NCI-H2081 (cell line): ENCODE results near the gene NUBPL.
"Not testable (repeated sequence)": the region's sequence is repeated elsewhere in the genome, so short reads cannot be mapped to it uniquely, and the experiment has no call there.

Source experiments
- DNase-seq, 2 experiments: peaks; one replicate each; lab custom pipeline; 2025; lab: John Stamatoyannopoulos, UW

NUBPL gene

GRCh38 chr14:31677052-31677451 is 115.8 kb downstream of the NUBPL start:
- DNase-seq, result no peak

GRCh38 chr14:31677630-31678029 is 116.4 kb downstream of the NUBPL start:
- no peak for DNase-seq

GRCh38 chr14:31678421-31679249 is 117.4 kb downstream of the NUBPL start:
- DNase-seq, result no peak

DNA sequence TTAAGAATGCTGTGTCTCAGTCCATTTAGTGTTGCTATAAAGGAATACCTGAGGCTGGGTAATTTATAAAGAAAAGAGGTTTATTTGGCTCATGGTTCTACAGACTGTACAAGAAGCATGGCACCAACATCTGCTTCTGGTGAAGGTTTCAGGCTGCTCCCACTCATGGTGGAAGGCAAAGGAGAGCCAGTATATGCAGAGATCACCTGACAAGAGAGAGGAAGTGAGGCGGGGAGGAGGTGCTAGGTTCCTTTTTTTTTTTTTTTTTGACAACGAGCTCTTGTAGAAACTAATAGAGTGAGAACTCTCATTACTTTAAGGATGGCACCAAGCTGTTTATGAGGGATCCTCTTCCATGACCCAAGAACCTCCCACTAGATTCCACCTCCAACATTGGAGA is 121.6 kb downstream of the NUBPL start:
- DNase-seq, result no peak

DNA sequence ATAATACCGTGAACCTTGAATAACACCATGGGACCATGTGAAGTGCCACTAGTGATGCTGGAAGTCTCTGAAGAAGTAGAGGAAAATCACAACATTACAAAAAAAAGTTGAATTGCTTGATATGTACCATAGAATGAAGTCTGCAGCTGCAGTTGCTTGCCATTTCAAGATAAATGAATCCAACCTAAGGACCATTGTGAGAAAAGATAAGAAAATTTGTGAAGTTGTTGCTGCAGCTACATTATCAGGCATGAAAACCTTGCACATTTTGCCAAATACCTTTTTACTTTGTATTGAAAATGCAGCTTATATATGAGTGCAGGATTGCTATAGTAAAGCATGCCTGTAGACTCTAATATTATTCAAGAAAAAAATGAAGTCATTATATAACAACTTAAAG is 126.5 kb downstream of the NUBPL start:
- DNase-seq, result no peak

DNA sequence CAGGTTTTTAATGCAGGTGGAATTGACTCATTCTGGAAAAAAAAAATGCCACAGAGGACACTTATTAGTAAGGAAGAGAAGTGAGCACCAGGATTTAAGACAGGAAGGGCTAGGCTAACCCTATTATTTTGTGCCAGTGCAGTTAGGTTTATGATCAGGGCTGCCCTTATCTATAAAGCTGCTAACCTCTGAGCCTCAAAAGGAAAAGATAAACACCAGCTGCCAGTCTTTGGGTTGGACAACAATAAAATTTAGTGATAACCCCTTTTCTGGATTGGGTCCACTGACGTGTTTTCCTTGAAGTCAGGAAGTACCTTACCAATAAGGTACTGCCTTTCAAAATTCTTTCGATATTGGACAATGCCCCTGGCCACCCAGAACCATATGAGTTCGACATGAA is 128.9 kb downstream of the NUBPL start:
- DNase-seq, result no peak

GRCh38 chr14:31692376-31692781 is 131.2 kb downstream of the NUBPL start:
- DNase-seq, result peak; percentile 26 to 51

- no peak for DNase-seq
These were observed 135.2 kb downstream of the NUBPL start for GRCh38 chr14:31696378-31696777.

GRCh38 chr14:31699809-31700208 is 138.6 kb downstream of the NUBPL start:
- no peak for DNase-seq

GRCh38 chr14:31700282-31701074 is 139.3 kb downstream of the NUBPL start:
- no peak for DNase-seq

DNA sequence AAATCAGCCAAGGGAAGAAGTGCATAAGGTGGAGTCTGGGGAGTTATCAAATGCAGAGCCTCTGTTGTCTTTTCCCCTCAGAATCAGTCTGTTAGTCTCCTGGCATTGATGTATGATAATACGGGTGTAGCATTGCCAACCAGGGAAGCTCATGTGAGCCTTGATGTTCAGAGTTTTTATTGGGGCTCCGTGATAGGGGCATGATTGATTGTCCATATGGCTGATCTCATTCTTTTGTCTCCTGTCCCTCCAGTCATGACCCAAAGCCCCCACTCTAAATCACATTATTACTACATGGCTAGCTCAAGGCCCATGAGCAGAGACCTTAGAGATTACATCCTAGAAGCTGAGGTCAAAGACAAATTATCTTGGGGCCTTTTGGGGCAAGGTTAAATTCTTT is 140.9 kb downstream of the NUBPL start:
- DNase-seq, result no peak

DNA sequence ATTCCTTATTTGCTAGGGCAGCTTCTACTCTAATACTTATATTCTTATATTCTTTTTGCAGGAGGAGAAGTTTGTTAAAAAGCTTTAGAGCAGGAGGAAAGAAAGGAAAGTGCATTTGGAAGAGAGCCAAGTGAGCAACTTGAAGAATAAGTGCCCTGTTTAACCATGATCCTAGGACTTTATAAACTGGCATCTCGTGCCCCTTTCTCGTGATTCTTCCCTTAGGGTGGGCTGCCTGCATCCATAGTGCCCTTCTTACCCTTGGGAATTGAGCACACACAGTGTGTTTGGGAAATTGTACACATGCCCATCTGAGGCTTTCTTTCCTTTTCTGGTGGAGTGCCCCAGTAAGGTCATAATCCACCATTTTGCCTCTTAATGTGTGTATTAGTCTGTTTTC is 141.9 kb downstream of the NUBPL start:
- DNase-seq, result no peak

GRCh38 chr14:31705731-31706130 is 144.5 kb downstream of the NUBPL start:
- no peak for DNase-seq

DNA sequence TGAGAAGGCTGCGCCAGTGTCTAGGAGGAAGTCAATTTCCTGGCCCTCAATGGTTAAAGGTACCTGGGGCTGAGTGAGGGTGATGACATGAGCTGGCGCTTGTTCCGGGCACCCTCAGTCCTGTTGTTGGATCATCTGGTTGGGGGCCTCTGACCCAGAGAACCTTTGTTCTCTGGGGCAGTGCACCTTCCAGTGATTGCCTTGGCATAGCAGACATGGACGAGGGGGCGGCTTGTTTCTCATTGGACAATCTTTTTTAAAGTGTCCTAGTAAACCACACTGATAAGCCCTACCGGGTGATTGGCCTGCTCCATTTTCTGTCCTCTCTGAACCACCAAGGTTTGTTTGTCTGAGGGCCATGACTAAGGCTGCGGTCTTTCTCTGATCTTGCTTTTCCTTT is 147.5 kb downstream of the NUBPL start:
- not testable (repeated sequence) for DNase-seq

- no peak for DNase-seq
These were observed 151.3 kb downstream of the NUBPL start for GRCh38 chr14:31712244-31713127.

GRCh38 chr14:31716208-31716607 is 155.0 kb downstream of the NUBPL start:
- no peak for DNase-seq

DNA sequence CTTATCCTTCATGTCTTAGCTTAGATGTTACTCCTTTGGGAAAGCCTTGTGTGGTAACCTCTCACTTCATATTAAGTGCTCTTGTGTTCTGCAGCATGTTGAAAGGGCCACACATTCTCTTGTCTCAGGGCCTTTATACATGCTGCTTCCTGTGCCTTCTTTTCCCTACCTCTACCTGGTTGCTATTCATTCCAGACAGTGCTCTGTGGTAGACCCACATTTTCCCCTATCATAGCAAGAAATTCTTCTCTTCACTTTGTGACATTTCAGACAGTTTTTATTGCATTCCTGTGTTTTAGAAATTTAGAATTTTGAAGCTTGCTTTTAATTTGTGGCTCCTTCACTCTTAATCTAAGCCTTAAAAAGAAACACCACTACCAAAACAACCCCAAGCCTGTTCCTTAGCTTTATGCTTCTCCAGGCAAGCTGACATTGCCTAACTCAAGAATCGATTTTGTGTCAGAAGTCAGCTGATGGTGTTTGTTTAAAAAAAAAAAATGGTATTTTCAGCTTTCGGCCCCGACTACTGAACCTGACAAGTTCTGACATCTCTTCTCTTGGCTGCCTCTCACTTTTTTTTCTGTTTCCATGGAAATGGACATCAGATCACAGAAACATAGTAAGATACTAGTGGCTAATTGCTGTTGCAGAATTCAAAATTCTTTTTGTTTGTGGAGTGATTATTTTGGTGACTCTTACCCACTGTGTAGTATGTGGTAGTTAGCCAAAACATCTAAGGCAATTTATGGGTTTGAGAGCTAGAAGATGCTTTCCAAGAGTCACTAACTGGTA is 156.3 kb downstream of the NUBPL start:
- DNase-seq, result no peak

DNA sequence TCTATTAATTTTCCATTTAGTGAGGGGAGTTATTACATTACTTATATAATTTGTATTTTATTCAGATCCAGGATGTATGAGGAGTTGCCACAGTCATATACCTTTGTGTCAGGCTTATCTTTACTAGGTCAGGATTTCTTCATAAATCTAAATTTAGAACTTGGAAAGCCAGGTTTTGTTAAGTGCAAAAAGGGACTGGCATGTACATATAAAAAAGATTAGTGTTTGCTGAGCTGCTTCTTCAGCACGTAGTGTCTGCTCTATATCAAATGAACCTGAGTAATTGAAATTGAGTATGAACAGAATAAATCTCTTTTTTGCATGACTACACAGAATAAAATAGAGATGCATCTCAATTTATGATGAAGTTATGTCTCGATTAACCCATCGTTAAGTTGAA is 157.4 kb downstream of the NUBPL start:
- DNase-seq, result no peak

- no peak for DNase-seq
These were observed 157.8 kb downstream of the NUBPL start for GRCh38 chr14:31718985-31719384.

DNA sequence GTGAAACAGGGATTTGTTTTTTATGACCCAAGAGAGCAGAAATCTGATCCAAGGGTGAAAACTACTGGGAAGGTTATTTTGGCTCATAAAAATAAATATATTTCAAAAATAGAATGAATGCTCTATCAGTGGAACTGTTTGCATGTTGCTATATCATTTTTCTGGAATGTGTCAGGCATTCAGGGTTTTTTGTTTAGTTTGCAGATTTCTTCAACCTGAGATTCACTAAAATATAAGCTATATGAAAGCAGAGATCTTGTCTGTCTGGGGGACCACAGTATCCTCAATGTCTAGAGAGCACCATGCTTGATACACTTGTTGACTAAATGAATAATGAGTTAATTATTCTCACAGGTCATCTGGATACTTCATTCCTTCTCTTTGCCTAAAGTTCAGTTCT is 165.1 kb downstream of the NUBPL start:
- no peak for DNase-seq

DNA sequence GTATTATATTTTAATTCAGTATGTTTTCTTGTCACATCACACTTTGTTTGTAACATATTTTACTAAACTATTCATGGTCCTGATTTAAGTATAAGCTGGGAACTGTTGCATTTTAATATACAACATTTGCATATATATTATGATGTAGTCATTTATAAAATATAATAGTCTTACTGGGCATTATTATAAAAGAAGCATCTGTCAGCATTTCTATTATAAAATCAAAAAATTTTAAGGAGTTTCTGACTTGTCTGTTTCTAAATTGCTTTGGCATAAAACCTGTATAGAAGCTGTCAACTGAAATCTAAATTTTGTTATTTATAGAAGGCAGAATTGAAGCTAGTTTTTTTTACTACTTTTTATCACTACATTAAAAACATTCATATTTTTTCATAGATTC is 166.6 kb downstream of the NUBPL start:
- no peak for DNase-seq

DNA sequence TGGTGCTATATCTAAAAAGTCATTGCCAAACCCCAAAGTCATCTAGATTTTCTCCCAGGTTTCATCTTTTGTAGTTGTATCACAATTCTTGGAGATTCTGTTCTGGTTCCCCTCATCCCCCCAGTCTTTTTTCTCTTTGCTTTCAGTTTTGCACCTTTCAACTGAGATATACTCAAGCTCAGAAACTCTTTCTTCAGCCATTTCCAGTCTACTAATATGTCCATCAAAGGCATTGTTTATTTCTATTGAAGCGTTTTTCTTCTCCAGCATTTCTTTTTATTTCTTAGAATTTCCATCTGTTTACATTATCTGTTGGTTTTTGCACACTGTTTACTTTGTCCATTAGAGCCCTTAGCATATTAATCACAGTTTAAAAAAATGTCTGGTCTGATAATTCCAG is 179.5 kb downstream of the NUBPL start:
- no peak for DNase-seq
